B cell (primary cell): ENCODE data around the gene GALNT18. TPM values are rescaled to one million over a fixed set of nuclear protein-coding genes. Genes with fewer than 3 reads are reported as not detected.

ENCODE experiments used
- ATAC-seq: fragments of 200-7000 bp; cut with Tn5 transposase; one replicate; pipeline ENCODE4 v1.10.0; 2021; ENCODE audit warnings: low read depth, mild to moderate bottlenecking, moderate number of reproducible peaks, moderate library complexity
- CTCF ChIA-PET: fragments of 350-600 bp; sonication (Branson Sonifier 250); formaldehyde crosslinking; loops from one replicate; lab custom pipeline; 2021; ENCODE audit warnings: antibody characterized with exemption, inconsistent platforms; lab: Charles Lee
- POLR2A ChIA-PET: fragments of 350-600 bp; sonication (Branson Sonifier 250); formaldehyde crosslinking; loops from one replicate; lab custom pipeline; 2021; ENCODE audit warnings: antibody characterized with exemption; lab: Charles Lee
- DNase-seq: peaks from one replicate; pipeline ENCODE4 v3.0.0; 2013
- H2AFZ ChIP-seq: 2 replicates; pipeline ENCODE4 v1.6.1; 2012; ENCODE audit warnings: mild to moderate bottlenecking, low read depth, low read length; ENCODE audit not compliant: insufficient read depth, poor library complexity, severe bottlenecking
- H3K27ac ChIP-seq, 2 donors: 1 replicate in 1 of 2; 2 replicates in 1 of 2; pipeline ENCODE4 v1.5.1; 2012 to 2013; ENCODE audit warnings: low read length in 2 of 2, mild to moderate bottlenecking in 2 of 2, moderate library complexity in 1 of 2
- H3K27me3 ChIP-seq, 4 experiments: fragments of 200-600 bp in 1 of 4; sonication (generic) in 1 of 4; replicated peaks in 1 of 4; 1 replicate in 2 of 4; 2 replicates in 2 of 4; pipeline versions ENCODE4 v1.6.1 to v1.7.0; 2013 to 2016; ENCODE audit warnings: low read length in 3 of 4, mild to moderate bottlenecking in 2 of 4, mixed read lengths in 1 of 4, moderate library complexity in 1 of 4; ENCODE audit not compliant: insufficient read depth in 4 of 4, control insufficient read depth in 3 of 4; ENCODE audit errors: control extremely low read depth in 1 of 4
- H3K36me3 ChIP-seq, 2 experiments: replicated peaks in 1 of 2; 1 replicate in 1 of 2; 2 replicates in 1 of 2; pipeline versions ENCODE4 v1.6.1 to v1.7.1; 2013; ENCODE audit warnings: low read length in 1 of 2; ENCODE audit not compliant: insufficient read depth in 2 of 2, control insufficient read depth in 1 of 2; ENCODE audit errors: control extremely low read depth in 1 of 2, extremely low read depth in 1 of 2
- H3K4me1 ChIP-seq, 2 donors: fragments of 200-600 bp in 1 of 2; sonication (generic) in 1 of 2; 1 replicate in 1 of 2; 2 replicates in 1 of 2; pipeline versions ENCODE4 v1.5.1 to v1.6.1; 2013 to 2017; ENCODE audit warnings: low read length in 2 of 2; ENCODE audit not compliant: control insufficient read depth in 2 of 2, insufficient read depth in 2 of 2
- H3K4me2 ChIP-seq: replicated peaks from 2 replicates; pipeline ENCODE3; 2012; ENCODE audit warnings: mild to moderate bottlenecking, low read depth, low read length; ENCODE audit not compliant: poor library complexity, severe bottlenecking
- H3K4me3 ChIP-seq, 5 experiments: fragments of 200-600 bp in 1 of 5; sonication (generic) in 1 of 5; 1 replicate in 3 of 5; 2 replicates in 2 of 5; pipeline versions ENCODE4 v1.5.1 to v1.7.0; 2011 to 2016; ENCODE audit warnings: low read length in 4 of 5, mild to moderate bottlenecking in 4 of 5, low read depth in 2 of 5, control low read depth in 1 of 5, moderate library complexity in 1 of 5; ENCODE audit not compliant: insufficient read depth in 1 of 5; ENCODE audit errors: control extremely low read depth in 1 of 5, extremely low read depth in 1 of 5
- H3K79me2 ChIP-seq: fragments of 200-600 bp; sonication (generic); one replicate; pipeline ENCODE4 v1.6.0; 2016; ENCODE audit warnings: low read length; ENCODE audit not compliant: control insufficient read depth, insufficient read depth
- H3K9ac ChIP-seq: fragments of 200-600 bp; sonication (generic); 2 replicates; pipeline ENCODE4 v1.6.1; 2017; ENCODE audit warnings: mild to moderate bottlenecking, low read length, moderate library complexity
- H3K9me3 ChIP-seq, 3 donors: one replicate each; pipeline versions ENCODE4 v1.6.1 to v1.7.1; 2013; ENCODE audit warnings: low read length in 2 of 3; ENCODE audit not compliant: control insufficient read depth in 2 of 3, insufficient read depth in 1 of 3; ENCODE audit errors: control extremely low read depth in 1 of 3
- H4K20me1 ChIP-seq: 2 replicates; pipeline ENCODE4 v1.6.0; 2012; ENCODE audit warnings: mild to moderate bottlenecking, low read length; ENCODE audit not compliant: insufficient read depth, control insufficient read depth, poor library complexity, severe bottlenecking
- H3K27ac Mint-ChIP-seq: one replicate; pipeline ENCODE4 v1.8.0; 2021; ENCODE audit warnings: mixed read lengths
- H3K27me3 Mint-ChIP-seq: one replicate; pipeline ENCODE4 v1.8.0; 2021; ENCODE audit warnings: mixed read lengths
- H3K4me1 Mint-ChIP-seq: one replicate; pipeline ENCODE4 v1.8.0; 2021; ENCODE audit warnings: mixed read lengths
- H3K4me3 Mint-ChIP-seq: one replicate; pipeline ENCODE4 v1.8.0; 2021; ENCODE audit warnings: mixed read lengths
- H3K9me3 Mint-ChIP-seq: one replicate; pipeline ENCODE4 v1.8.0; 2022; ENCODE audit warnings: mixed read lengths; ENCODE audit not compliant: insufficient read depth
- CTCF ChIP-seq: fragments of 200-600 bp; IDR thresholded peaks from one replicate; pipeline ENCODE4 v1.8.0; 2022; ENCODE audit warnings: antibody characterized with exemption, mild to moderate bottlenecking
- EZH2 ChIP-seq: IDR thresholded peaks from 2 replicates; pipeline ENCODE4 v1.6.1; 2012; ENCODE audit warnings: borderline replicate concordance, low read depth, mild to moderate bottlenecking, moderate library complexity, low read length; ENCODE audit not compliant: insufficient read depth, poor library complexity, severe bottlenecking
- WGBS: methylation state at CpG from one replicate; pipeline ENCODE4 v1.1.5; 2013; ENCODE audit warnings: missing lambda C conversion rate; ENCODE audit not compliant: insufficient coverage; 5-methylcytosine and 5-hydroxymethylcytosine counted together
- intact Hi-C: fragments of 100-400 bp; cut with micrococcal nuclease; formaldehyde crosslinking; loops from one replicate; pipeline ENCODE4 v1.10.0; 2022
- polyA plus RNA-seq: library from polyadenylated mRNA; depleted of rRNA; stranded (reverse); fragments of >200 nt; gene quantifications from 2 replicates; pipeline ENCODE4 v1.2.3, GENCODE V29; 2012
- total RNA-seq, 2 donors: library from RNA; stranded (reverse); fragments of 120-200 nt in 1 of 2; gene quantifications; 1 replicate in 1 of 2; 2 replicates in 1 of 2; pipeline versions ENCODE4 v1.2.3 to v1.2.4, GENCODE V29; 2013 to 2022

GALNT18 gene
- total and polyA plus RNA-seq, 2 donors (not counting 1 experiment from before 2014, with no cell fraction given): not detected

GRCh38 chr11:11370255-11370961, 251.4 kb downstream of the GALNT18 start:
- ATAC-seq (no peak), DNase-seq (no peak)
- no peaks in the 10 kb centered on the region for H3K79me2 ChIP-seq
- Mint-ChIP-seq H3K27me3 (peaks cover 8% of the 10 kb centered on the region), H3K9me3 (peaks cover 3% of the 10 kb centered on the region), H3K27ac (no peak overlapping the region), H3K4me1 (no peaks in the 10 kb centered on the region), H3K4me3 (no peak overlapping the region)
- H3K36me3 ChIP-seq: no peaks in the 10 kb centered on the region
- H2AFZ ChIP-seq: no peak overlapping the region
- no peaks in the 10 kb centered on the region for H4K20me1 ChIP-seq
- H3K27ac ChIP-seq: no peak overlapping the region
- H3K9ac ChIP-seq: no peak overlapping the region
- H3K4me1 ChIP-seq: no peaks in the 10 kb centered on the region
- no peak overlapping the region for H3K4me2 ChIP-seq
- no peak for TF ChIP-seq CTCF
- no peak for TF ChIP-seq EZH2
- peaks cover 0 to 3% (median 0%) of the 10 kb centered on the region in 3 donors for H3K9me3 ChIP-seq
- ChIA-PET CTCF (no interaction called here), POLR2A (no interaction called here)
- no peak overlapping the region for H3K4me3 ChIP-seq
- peaks cover 0 to 3% (median 0%) of the 10 kb centered on the region in 4 experiments for H3K27me3 ChIP-seq
- WGBS: 50% methylated on average over 1 of the region's 8 CpGs
- intact Hi-C loops: no loop called here

- TF ChIP-seq EZH2 (no peak), CTCF (no peak)
- H3K4me1 ChIP-seq: no peaks in the 10 kb centered on the region
- Mint-ChIP-seq H3K27me3 (peaks cover 8% of the 10 kb centered on the region), H3K4me1 (no peaks in the 10 kb centered on the region), H3K27ac (no peak overlapping the region), H3K9me3 (peaks cover 3% of the 10 kb centered on the region), H3K4me3 (no peak overlapping the region)
- no peaks in the 10 kb centered on the region for H3K27me3 ChIP-seq
- intact Hi-C loops: no loop called here
- H2AFZ ChIP-seq: no peak overlapping the region
- no peaks in the 10 kb centered on the region for H3K36me3 ChIP-seq
- no peak overlapping the region for H3K9ac ChIP-seq
- no peak for DNase-seq
- ChIA-PET CTCF (interaction anchor here (1.2 kb wide), 1 partner anchor 13 kb away, joined by 3 read pairs; no protein-coding TSS in a partner anchor), POLR2A (no interaction called here)
- WGBS: no CpG with 5 or more reads among the region's 1 CpG
- no peak overlapping the region for H3K27ac ChIP-seq
- no peak for ATAC-seq
- H3K4me3 ChIP-seq: no peak overlapping the region
- no peaks in the 10 kb centered on the region for H3K79me2 ChIP-seq
- no peak overlapping the region for H3K4me2 ChIP-seq
- no peaks in the 10 kb centered on the region for H4K20me1 ChIP-seq
- no peaks in the 10 kb centered on the region for H3K9me3 ChIP-seq
Measured at GRCh38 chr11:11366793-11367192, 255.0 kb downstream of the GALNT18 start.
